Vagina (tissue), 2 donors: ENCODE measurements around the gene TRIM7. TPM values are rescaled to one million over a fixed set of nuclear protein-coding genes. Genes with fewer than 3 reads are reported as not detected.

ENCODE experiments used
- DNase-seq, 2 donors: peaks; one replicate each; pipeline ENCODE4 v3.0.0-alpha.2; 2017; ENCODE audit errors: extremely low spot score in 2 of 2
- H3K27ac ChIP-seq: fragments of 200-600 bp; sonication (generic); one replicate; pipeline ENCODE4 v1.5.1; 2019
- H3K27me3 ChIP-seq: fragments of 200-600 bp; sonication (generic); one replicate; pipeline ENCODE4 v1.5.1; 2019
- H3K36me3 ChIP-seq, 2 donors: fragments of 200-600 bp; sonication (generic); one replicate each; pipeline ENCODE4 v1.5.1; 2017 to 2019
- H3K4me1 ChIP-seq: fragments of 200-600 bp; sonication (generic); one replicate; pipeline ENCODE4 v1.5.1; 2019
- H3K4me3 ChIP-seq, 2 donors: fragments of 200-600 bp; sonication (generic); 1 replicate in 1 of 2; 2 replicates in 1 of 2; pipeline ENCODE4 v1.5.1; 2016 to 2019
- H3K9me3 ChIP-seq: fragments of 200-600 bp; sonication (generic); one replicate; pipeline ENCODE4 v1.5.1; 2019
- POLR2A ChIP-seq, 2 donors: fragments of 450-650 bp; IDR thresholded peaks; one replicate each; pipeline ENCODE4 v1.6.1; 2017; ENCODE audit warnings: antibody characterized with exemption in 2 of 2, mild to moderate bottlenecking in 2 of 2, moderate library complexity in 2 of 2
- POLR2AphosphoS5 ChIP-seq, 2 donors: sonication (generic); formaldehyde crosslinking; IDR thresholded peaks; one replicate each; pipeline ENCODE4 v1.9.0; 2017; ENCODE audit warnings: antibody characterized with exemption in 2 of 2, mild to moderate bottlenecking in 2 of 2, low read depth in 1 of 2; ENCODE audit not compliant: insufficient read depth in 1 of 2
- intact Hi-C: fragments of 100-400 bp; cut with DNase I; formaldehyde crosslinking; loops from one replicate; pipeline ENCODE4 v1.15.1; 2023
- total RNA-seq: library from RNA; depleted of rRNA; stranded (reverse); fragments of >200 nt; gene quantifications from one replicate; pipeline ENCODE4 v1.2.3, GENCODE V29; 2016
- TF ChIP-seq, protein P1 (sequence below), 3 experiments: fragments of 450-650 bp in 2 of 3; fragments of 200-600 bp in 1 of 3; sonication (generic) in 1 of 3; IDR thresholded peaks; one replicate each; pipeline ENCODE4 v1.5.1; 2017 to 2019; ENCODE audit warnings: antibody characterized with exemption in 3 of 3, mild to moderate bottlenecking in 2 of 3, moderate library complexity in 2 of 3

The TRIM7 gene
- total RNA-seq, 1 donor from 2014 or later = 21.6 TPM

- TF ChIP-seq, protein P1, sequence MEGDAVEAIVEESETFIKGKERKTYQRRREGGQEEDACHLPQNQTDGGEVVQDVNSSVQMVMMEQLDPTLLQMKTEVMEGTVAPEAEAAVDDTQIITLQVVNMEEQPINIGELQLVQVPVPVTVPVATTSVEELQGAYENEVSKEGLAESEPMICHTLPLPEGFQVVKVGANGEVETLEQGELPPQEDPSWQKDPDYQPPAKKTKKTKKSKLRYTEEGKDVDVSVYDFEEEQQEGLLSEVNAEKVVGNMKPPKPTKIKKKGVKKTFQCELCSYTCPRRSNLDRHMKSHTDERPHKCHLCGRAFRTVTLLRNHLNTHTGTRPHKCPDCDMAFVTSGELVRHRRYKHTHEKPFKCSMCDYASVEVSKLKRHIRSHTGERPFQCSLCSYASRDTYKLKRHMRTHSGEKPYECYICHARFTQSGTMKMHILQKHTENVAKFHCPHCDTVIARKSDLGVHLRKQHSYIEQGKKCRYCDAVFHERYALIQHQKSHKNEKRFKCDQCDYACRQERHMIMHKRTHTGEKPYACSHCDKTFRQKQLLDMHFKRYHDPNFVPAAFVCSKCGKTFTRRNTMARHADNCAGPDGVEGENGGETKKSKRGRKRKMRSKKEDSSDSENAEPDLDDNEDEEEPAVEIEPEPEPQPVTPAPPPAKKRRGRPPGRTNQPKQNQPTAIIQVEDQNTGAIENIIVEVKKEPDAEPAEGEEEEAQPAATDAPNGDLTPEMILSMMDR (IDR thresholded peaks at IDR 0.05) = no peak
- TF ChIP-seq POLR2AphosphoS5 (IDR thresholded peaks at IDR 0.05; ENCODE audit: insufficient read depth in 1 of 2, low read depth in 1 of 2) = no peak
- TF ChIP-seq POLR2A (IDR thresholded peaks at IDR 0.05) = no peak
- Histone ChIP-seq H3K4me3 (no peak overlapping the region), H3K36me3 (no peaks in the 10 kb centered on the region), H3K27ac (peak overlapping the region; percentile 94), H3K9me3 (no peaks in the 10 kb centered on the region), H3K27me3 (no peaks in the 10 kb centered on the region), H3K4me1 (peaks cover 45% of the 10 kb centered on the region)
- no peak for DNase-seq
- intact Hi-C loops = no loop called here
These were observed 16.3 kb upstream of the TRIM7 start for GRCh38 chr5:181221105-181221791.

DNA sequence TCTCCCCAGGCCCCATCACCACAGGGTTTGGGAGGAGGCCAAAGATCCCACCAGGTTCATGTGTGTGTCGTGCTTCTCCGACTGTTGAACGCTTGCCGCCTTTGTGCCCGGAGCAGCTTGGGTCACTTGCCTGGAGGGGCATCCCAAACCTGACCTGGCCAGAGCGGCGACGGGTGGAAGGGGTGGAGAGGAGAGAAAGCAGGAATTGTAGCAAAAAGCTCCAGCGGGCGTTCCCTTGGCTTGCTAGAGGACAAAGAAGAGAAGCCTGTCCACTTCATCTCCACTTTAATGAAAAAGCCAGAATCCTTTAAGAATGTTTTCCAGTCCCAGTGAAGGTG, 15.2 kb upstream of the TRIM7 start:
- TF ChIP-seq, protein P1 (IDR thresholded peaks at IDR 0.05) = no peak
- TF ChIP-seq POLR2A (IDR thresholded peaks at IDR 0.05) (no peak), POLR2AphosphoS5 (IDR thresholded peaks at IDR 0.05; ENCODE audit: insufficient read depth in 1 of 2, low read depth in 1 of 2) (no peak)
- DNase-seq = no peak
- intact Hi-C loops = no loop called here
- H3K27ac ChIP-seq = no peak overlapping the region
- no peak overlapping the region for H3K4me3 ChIP-seq
- no peaks in the 10 kb centered on the region for H3K36me3 ChIP-seq
- H3K27me3 ChIP-seq = no peaks in the 10 kb centered on the region
- H3K4me1 ChIP-seq = peaks cover 37% of the 10 kb centered on the region
- no peaks in the 10 kb centered on the region for H3K9me3 ChIP-seq

- no peaks in the 10 kb centered on the region for H3K36me3 ChIP-seq
- no peak overlapping the region for H3K27ac ChIP-seq
- no peaks in the 10 kb centered on the region for H3K27me3 ChIP-seq
- no peaks in the 10 kb centered on the region for H3K9me3 ChIP-seq
- intact Hi-C loops = no loop called here
- H3K4me3 ChIP-seq = no peak overlapping the region
- H3K4me1 ChIP-seq = peaks cover 31% of the 10 kb centered on the region
- TF ChIP-seq POLR2A (IDR thresholded peaks at IDR 0.05) (no peak), POLR2AphosphoS5 (IDR thresholded peaks at IDR 0.05; ENCODE audit: insufficient read depth in 1 of 2, low read depth in 1 of 2) (no peak)
- TF ChIP-seq, protein P1 (IDR thresholded peaks at IDR 0.05) = no peak
- no peak for DNase-seq
These were observed 14.5 kb upstream of the TRIM7 start for GRCh38 chr5:181219262-181220177.

DNA sequence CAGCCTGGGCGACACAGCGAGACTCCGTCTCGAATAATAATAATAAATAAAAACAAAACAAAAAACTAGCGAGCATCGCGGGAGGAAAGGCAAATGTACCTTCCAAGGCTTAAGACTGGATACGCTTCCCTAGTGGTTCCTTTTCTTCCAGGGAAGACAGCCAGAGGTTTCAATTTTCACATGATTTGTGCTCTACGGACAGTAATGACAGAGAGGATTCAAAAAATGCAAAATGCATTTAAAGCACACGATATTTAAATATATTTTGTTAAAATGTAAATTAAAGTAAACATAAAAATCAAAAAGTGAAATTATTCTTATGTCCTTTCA, 13.8 kb upstream of the TRIM7 start:
- Histone ChIP-seq H3K27ac (peak overlapping the region; percentile 62), H3K4me3 (peak overlapping the region; percentile 46 to 65), H3K9me3 (no peaks in the 10 kb centered on the region), H3K4me1 (peaks cover 23% of the 10 kb centered on the region), H3K27me3 (no peaks in the 10 kb centered on the region), H3K36me3 (no peaks in the 10 kb centered on the region)
- no peak for DNase-seq
- intact Hi-C loops = no loop called here
- TF ChIP-seq, protein P1 (IDR thresholded peaks at IDR 0.05) = no peak
- TF ChIP-seq POLR2AphosphoS5 (IDR thresholded peaks at IDR 0.05; ENCODE audit: insufficient read depth in 1 of 2, low read depth in 1 of 2) (no peak), POLR2A (IDR thresholded peaks at IDR 0.05) (no peak)

DNA sequence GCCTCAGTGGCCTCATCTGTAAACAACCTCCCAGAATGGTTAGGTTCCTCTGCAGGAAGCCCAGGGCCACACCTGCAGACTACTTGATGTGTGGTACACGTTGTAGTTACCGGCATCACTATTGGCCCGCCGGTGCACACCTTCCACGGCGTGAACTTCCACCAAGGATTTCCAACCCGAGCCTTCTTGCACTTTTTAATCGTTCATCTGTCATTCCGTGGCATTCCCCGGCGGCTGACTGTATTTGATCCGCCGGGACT, 12.7 kb upstream of the TRIM7 start:
- H3K4me1 ChIP-seq = peaks cover 22% of the 10 kb centered on the region
- peak overlapping the region; percentile 62 for H3K27ac ChIP-seq
- no peaks in the 10 kb centered on the region for H3K27me3 ChIP-seq
- no peaks in the 10 kb centered on the region for H3K36me3 ChIP-seq
- no peak for DNase-seq
- H3K4me3 ChIP-seq = peak overlapping the region; percentile 46 to 65
- intact Hi-C loops = no loop called here
- H3K9me3 ChIP-seq = no peaks in the 10 kb centered on the region
- TF ChIP-seq POLR2AphosphoS5 (IDR thresholded peaks at IDR 0.05; ENCODE audit: insufficient read depth in 1 of 2, low read depth in 1 of 2) (no peak), POLR2A (IDR thresholded peaks at IDR 0.05) (no peak)
- TF ChIP-seq, protein P1 (IDR thresholded peaks at IDR 0.05) = no peak
